Central memory CD8-positive, alpha-beta T cell (primary cell): ENCODE results near the gene KIAA0753.
"Not testable (repeated sequence)": the region's sequence is repeated elsewhere in the genome, so short reads cannot be mapped to it uniquely, and the experiment has no call there.

ENCODE experiments used
- ATAC-seq: fragments of 150-1000 bp; cut with Tn5 transposase; replicated peaks from 2 replicates; pipeline ENCODE4 v1.10.0; 2022; ENCODE audit warnings: mild to moderate bottlenecking, moderate FRiP score, moderate number of reproducible peaks; ENCODE audit not compliant: poor library complexity, severe bottlenecking; ENCODE audit errors: extremely low read depth
- DNase-seq, 2 donors: peaks; one replicate each; pipeline ENCODE4 v3.0.0; 2021; ENCODE audit warnings: low spot score in 2 of 2
- H3K27ac Mint-ChIP-seq: one replicate; pipeline ENCODE4 v1.8.0; 2022; ENCODE audit warnings: low read depth, mild to moderate bottlenecking, moderate library complexity, mixed read lengths
- H3K27me3 Mint-ChIP-seq: one replicate; pipeline ENCODE4 v1.8.0; 2022; ENCODE audit warnings: mixed read lengths
- H3K36me3 Mint-ChIP-seq: one replicate; pipeline ENCODE4 v1.8.0; 2022; ENCODE audit warnings: mild to moderate bottlenecking, moderate library complexity, mixed read lengths; ENCODE audit not compliant: insufficient read depth
- H3K4me1 Mint-ChIP-seq: one replicate; pipeline ENCODE4 v1.8.0; 2022; ENCODE audit warnings: mixed read lengths
- H3K4me3 Mint-ChIP-seq: one replicate; pipeline ENCODE4 v1.8.0; 2022; ENCODE audit warnings: mild to moderate bottlenecking, moderate library complexity, mixed read lengths
- H3K9me3 Mint-ChIP-seq: one replicate; pipeline ENCODE4 v1.8.0; 2022; ENCODE audit warnings: mixed read lengths

The KIAA0753 gene

DNA sequence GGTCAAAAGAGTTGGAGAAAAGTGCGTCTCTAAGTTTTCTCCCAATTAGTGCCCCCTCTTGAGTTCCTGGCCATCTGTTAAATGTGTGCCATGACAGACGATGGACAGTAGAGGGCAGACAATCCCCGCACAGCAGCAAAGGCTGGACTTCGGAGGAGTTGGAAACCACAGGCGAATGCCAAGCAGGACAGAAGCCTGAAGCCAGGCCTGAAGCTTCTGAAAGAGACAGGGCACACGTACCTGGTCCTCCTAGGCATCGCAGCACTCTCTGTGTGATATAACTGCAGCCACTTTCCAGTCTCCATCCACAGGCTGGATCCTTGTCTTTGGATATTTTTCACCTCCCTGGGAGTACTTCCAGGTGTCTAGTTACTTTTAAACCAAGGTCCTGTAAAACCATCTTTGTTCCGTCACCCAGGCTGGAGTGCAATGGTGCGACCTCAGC is 25.6 kb upstream of the KIAA0753 start:
- no peak for DNase-seq
- ATAC-seq = no peak
- peaks cover 10% of the 10 kb centered on the region for H3K4me1 Mint-ChIP-seq
- no peaks in the 10 kb centered on the region for H3K9me3 Mint-ChIP-seq
- no peak overlapping the region for H3K27ac Mint-ChIP-seq
- H3K4me3 Mint-ChIP-seq = no peak overlapping the region
- peaks cover 2% of the 10 kb centered on the region for H3K36me3 Mint-ChIP-seq
- H3K27me3 Mint-ChIP-seq = no peaks in the 10 kb centered on the region

DNA sequence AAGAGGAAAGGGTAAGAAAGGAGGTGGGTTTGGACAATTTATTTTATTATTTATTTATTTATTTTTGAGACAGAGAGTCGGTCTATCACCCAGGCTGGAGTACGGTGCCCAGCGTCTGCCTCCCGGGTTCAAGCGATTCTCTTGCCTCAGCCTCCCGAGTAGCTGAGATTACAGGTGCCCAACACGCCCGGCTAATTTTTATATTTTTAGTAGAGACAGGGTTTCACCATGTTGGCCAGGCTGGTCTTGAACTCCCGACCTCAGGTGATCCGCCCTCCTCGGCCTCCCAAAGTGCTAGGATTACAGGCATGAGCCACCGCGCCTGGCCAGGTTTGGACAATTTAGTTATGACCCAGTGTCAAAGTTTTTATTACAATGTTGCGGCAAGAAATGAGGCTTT is 22.7 kb upstream of the KIAA0753 start:
- H3K4me1 Mint-ChIP-seq = peaks cover 30% of the 10 kb centered on the region
- H3K9me3 Mint-ChIP-seq, H3K36me3 Mint-ChIP-seq, DNase-seq, ATAC-seq, H3K27me3 Mint-ChIP-seq, H3K4me3 Mint-ChIP-seq, H3K27ac Mint-ChIP-seq: not testable (repeated sequence)

GRCh38 chr17:6661464-6661848 is 20.9 kb upstream of the KIAA0753 start:
- H3K9me3 Mint-ChIP-seq = no peaks in the 10 kb centered on the region

DNA sequence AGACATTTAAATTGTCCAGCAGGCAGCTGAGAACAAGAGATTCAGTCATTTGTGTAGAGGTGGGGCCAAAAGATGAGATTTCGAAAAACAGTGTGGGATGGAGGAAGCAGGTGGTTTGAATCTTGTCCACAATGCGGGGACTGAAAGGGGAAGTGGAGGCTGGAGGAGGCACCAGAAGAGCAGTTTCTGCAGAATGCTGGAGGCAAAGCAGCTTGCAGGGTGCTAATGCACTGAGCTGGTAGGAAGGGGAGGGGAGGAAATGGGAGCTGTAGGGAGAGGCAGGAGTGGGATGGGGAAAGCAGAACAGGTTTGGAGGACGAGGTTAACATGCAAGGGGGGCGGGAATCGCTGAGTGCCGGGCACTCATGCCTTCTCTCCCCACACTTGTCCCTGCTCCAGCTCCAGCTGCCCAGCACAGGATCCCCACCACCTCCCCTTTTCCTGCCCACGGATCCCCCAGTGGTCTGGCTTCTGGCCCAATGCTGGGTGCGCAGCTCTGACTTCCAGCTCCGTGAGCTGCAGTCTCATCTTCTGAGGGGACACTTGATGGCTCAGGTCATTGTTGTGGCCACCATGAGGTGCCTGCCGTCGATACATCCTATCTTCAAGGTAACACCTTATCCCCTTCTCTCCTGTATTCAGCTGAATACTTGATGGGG is 20.4 kb upstream of the KIAA0753 start:
- Mint-ChIP-seq H3K27me3 (no peaks in the 10 kb centered on the region), H3K9me3 (no peaks in the 10 kb centered on the region), H3K4me3 (peak overlapping the region; percentile 6), H3K27ac (peak overlapping the region; percentile 9), H3K4me1 (peaks cover 42% of the 10 kb centered on the region), H3K36me3 (peaks cover 8% of the 10 kb centered on the region)
- DNase-seq = no peak
- no peak for ATAC-seq

More at GRCh38 chr17:6661464-6661848, 20.9 kb upstream of the KIAA0753 start:
- Mint-ChIP-seq H3K4me3 (peak overlapping the region; percentile 6), H3K27me3 (no peaks in the 10 kb centered on the region), H3K36me3 (peaks cover 5% of the 10 kb centered on the region), H3K27ac (no peak overlapping the region), H3K4me1 (peaks cover 42% of the 10 kb centered on the region)
- DNase-seq = no peak
- ATAC-seq = no peak

- DNase-seq (no peak), ATAC-seq (no peak)
- peaks cover 8% of the 10 kb centered on the region for H3K36me3 Mint-ChIP-seq
- H3K27me3 Mint-ChIP-seq = no peaks in the 10 kb centered on the region
- H3K4me1 Mint-ChIP-seq = peaks cover 40% of the 10 kb centered on the region
- peak overlapping the region; percentile 9 for H3K27ac Mint-ChIP-seq
- H3K4me3 Mint-ChIP-seq = peak overlapping the region; percentile 21
- no peaks in the 10 kb centered on the region for H3K9me3 Mint-ChIP-seq
Observed at GRCh38 chr17:6660101-6660500, 19.6 kb upstream of the KIAA0753 start.

GRCh38 chr17:6658411-6658810 is 17.9 kb upstream of the KIAA0753 start:
- not testable (repeated sequence) for H3K4me3 Mint-ChIP-seq, H3K9me3 Mint-ChIP-seq, H3K27me3 Mint-ChIP-seq, H3K36me3 Mint-ChIP-seq, ATAC-seq, H3K27ac Mint-ChIP-seq, DNase-seq
- H3K4me1 Mint-ChIP-seq = peaks cover 48% of the 10 kb centered on the region

DNA sequence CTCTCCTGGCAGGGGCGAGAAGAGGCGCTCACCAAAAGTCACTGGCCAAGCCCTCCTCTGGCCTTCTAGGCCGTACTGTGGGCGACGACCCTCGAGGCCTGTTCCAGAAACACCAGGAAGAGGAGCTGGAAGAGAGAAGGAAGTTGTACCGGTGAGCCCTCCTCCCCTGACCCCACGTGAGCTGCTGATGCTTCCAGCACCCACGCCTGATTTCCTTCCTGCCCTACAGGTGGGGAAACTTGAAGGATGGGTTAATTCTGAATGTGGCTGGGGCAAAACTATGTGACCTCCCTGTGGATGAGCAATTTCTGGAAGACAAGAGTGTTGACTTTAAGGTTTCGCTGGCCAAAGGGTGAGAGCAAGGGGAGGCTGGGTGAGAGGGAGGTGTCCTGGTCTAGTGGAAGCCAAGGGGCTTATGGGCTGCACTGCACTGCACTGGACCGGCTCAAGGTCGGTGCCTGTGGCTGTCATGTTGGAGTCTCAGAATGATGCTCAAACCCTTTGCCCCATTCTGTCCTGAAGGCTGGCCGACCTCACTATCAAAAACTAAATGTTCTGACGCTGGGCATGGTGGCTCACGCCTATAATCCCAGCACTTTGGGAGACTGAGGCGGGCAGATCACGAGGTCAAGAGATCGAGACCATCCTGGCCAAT is 17.2 kb upstream of the KIAA0753 start:
- Mint-ChIP-seq H3K27ac (peak overlapping the region; percentile 83), H3K27me3 (no peaks in the 10 kb centered on the region), H3K4me1 (peaks cover 55% of the 10 kb centered on the region)

GRCh38 chr17:6656797-6657632 is 16.5 kb upstream of the KIAA0753 start:
- not testable (repeated sequence) for DNase-seq, H3K36me3 Mint-ChIP-seq, H3K9me3 Mint-ChIP-seq, H3K27me3 Mint-ChIP-seq
- H3K4me3 Mint-ChIP-seq = peak overlapping the region; percentile 90
- peaks cover 59% of the 10 kb centered on the region for H3K4me1 Mint-ChIP-seq
- peak; percentile 93 for ATAC-seq
- peak overlapping the region; percentile 83 for H3K27ac Mint-ChIP-seq

More for the DNA sequence above, 17.2 kb upstream of the KIAA0753 start:
- ATAC-seq (no peak), DNase-seq (no peak)
- Mint-ChIP-seq H3K9me3 (no peaks in the 10 kb centered on the region), H3K36me3 (peaks cover 8% of the 10 kb centered on the region), H3K4me3 (peak overlapping the region; percentile 90)

DNA sequence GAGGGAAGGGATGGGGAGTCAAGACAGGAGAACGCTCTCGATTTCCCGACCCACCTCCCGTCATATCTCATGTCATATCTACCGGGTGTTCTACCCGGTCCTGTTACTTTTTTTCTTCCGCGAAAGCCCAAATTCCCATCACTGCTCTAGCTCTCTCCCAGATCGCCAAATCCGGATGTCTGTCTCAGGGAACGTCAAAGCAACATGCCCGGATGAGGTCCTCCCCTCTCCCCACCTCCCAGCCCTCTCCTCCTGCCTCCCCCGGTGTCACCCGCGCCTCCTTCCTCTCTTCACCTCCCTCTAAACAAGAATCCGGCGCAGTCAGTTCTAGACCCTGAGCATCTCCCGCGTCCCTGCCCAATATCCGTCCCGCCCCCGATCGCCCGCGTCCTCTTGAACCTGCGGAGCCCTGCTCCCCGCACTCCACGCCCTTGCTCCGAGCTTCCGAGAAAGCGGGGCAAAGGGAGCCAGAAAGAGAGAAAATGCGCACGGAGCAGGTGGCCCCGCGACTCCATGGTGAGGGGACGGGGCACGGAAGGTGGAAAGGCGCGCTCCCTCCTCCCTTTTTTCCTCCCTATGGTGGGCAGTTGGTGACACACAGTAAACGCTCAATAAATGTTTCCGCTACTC is 15.3 kb upstream of the KIAA0753 start:
- not testable (repeated sequence) for DNase-seq, H3K9me3 Mint-ChIP-seq, ATAC-seq, H3K27ac Mint-ChIP-seq, H3K27me3 Mint-ChIP-seq
- peaks cover 15% of the 10 kb centered on the region for H3K36me3 Mint-ChIP-seq
- peak overlapping the region; percentile 67 for H3K4me3 Mint-ChIP-seq
- H3K4me1 Mint-ChIP-seq = peaks cover 58% of the 10 kb centered on the region

- ATAC-seq (no peak), DNase-seq (no peak)
- H3K4me1 Mint-ChIP-seq = peaks cover 58% of the 10 kb centered on the region
- H3K9me3 Mint-ChIP-seq = no peaks in the 10 kb centered on the region
- peak overlapping the region; percentile 31 for H3K4me3 Mint-ChIP-seq
- H3K27ac Mint-ChIP-seq = no peak overlapping the region
- peaks cover 19% of the 10 kb centered on the region for H3K36me3 Mint-ChIP-seq
- no peaks in the 10 kb centered on the region for H3K27me3 Mint-ChIP-seq
Observed at GRCh38 chr17:6654841-6655731, 14.6 kb upstream of the KIAA0753 start.

GRCh38 chr17:6651919-6652452 is 11.5 kb upstream of the KIAA0753 start:
- H3K36me3 Mint-ChIP-seq = peaks cover 25% of the 10 kb centered on the region
- H3K27ac Mint-ChIP-seq = peak overlapping the region; percentile 100
- ATAC-seq = no peak
- H3K4me3 Mint-ChIP-seq = peak overlapping the region; percentile 95
- H3K27me3 Mint-ChIP-seq = no peaks in the 10 kb centered on the region
- H3K9me3 Mint-ChIP-seq = no peaks in the 10 kb centered on the region
- peaks cover 50% of the 10 kb centered on the region for H3K4me1 Mint-ChIP-seq
- no peak for DNase-seq
